ENCODE measurements around the gene CAMTA1.
"Not testable (repeated sequence)": the region's sequence is repeated elsewhere in the genome, so short reads cannot be mapped to it uniquely, and the experiment has no call there.

The CAMTA1 gene

GRCh38 chr1:7592120-7592798 lies 807.0 kb downstream of the CAMTA1 start:
- no peak for DNase-seq

DNA sequence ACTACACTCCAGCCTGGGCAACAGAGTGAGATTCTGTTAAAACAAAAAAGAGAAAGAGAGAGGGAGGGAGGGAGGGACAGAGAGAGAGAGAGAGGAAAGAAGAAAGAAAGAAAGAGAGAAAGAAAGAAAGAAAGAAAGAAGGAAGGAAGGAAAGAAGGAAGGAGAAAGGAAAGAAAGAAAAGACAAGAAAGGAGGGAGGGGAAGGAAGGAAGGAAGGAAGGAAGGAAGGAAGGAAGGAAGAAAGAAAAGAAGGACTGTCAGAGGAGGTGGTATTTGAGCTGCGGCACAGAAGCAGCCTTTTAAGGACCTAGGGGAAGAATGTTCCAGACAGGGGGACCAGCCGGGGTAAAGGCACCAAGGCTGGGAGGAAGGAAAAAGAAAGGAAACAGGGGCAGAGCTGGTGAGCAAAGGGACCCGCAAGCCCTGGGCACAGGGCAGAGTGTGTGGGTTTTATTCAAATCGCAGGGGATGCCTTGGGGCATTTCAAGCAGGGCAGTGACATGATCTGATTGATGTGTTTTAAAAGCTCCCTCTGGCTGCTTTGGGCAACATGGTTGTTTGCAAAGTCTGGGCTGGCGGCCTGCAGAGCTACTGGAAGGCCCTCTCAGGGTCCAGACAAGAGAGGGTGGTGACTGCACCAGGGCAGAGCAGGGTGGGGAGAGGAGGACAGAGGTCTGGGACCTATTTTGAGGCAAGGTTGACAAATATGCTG lies 808.9 kb downstream of the CAMTA1 start:
- peak; percentile 29 for DNase-seq

DNA sequence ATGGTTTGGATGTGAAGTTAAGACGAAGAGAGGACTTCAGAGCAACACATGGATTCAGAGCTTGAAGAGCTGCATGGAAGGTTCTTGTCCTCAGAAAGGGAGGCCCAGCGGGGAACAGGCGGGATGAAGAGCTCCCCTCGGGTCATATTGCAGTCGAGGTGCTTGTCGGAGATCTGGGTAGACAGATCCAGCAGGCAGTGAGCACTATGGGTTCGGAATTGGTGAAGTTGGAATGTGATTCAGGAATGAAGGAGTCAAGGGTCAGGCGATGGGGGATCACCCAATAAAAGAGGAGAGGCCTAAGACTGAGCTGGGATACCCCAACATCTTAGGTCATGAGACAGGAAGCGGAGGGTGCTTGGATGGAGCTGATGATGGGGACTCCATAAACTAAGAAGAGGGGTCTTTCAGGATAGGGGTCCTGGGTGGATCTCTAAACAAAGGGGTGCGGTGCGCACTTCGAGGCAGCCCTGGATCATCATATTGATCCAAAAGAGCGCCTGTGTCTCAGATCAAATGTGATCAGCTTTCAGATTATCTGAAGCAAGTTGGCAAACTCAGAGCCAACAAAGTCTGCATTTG lies 809.6 kb downstream of the CAMTA1 start:
- DNase-seq, result no peak

GRCh38 chr1:7595336-7595735 lies 810.1 kb downstream of the CAMTA1 start:
- DNase-seq, result no peak

GRCh38 chr1:7596126-7596965 lies 811.1 kb downstream of the CAMTA1 start:
- DNase-seq, result no peak

DNA sequence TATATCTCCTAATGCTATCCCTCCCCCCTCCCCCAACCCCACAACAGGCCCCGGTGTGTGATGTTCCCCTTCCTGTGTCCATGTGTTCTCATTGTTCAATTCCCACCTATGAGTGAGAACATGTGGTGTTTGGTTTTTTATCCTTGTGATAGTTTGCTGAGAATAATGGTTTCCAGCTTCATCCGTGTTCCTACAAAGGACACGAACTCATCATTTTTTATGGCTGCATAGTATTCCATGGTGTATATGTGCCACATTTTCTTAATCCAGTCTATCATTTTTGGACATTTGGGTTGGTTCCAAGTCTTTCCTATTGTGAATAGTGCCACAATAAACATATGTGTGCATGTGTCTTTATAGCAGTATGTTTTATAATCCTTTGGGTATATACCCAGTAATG lies 812.8 kb downstream of the CAMTA1 start:
- DNase-seq, result not testable (repeated sequence)

GRCh38 chr1:7604906-7605305 lies 819.7 kb downstream of the CAMTA1 start:
- not testable (repeated sequence) for DNase-seq

GRCh38 chr1:7606096-7606495 lies 820.8 kb downstream of the CAMTA1 start:
- no peak for DNase-seq

DNA sequence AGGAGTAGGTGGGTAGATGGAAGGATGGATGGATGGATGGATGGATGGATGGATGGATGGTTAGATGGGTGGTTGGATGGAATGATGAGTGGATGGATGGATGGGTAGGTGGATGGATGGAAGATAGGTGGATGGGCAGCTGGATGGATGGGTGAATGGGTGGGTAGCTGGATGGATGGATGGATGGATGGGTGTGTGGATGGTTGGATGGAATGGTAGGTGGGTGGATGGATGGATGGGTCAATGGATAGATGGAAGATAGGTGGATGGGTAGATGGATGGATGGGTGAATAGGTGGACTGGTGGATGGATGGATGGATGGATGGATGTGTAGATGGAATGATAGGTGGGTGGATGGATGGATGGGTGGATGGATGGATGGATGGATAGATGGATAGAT lies 821.8 kb downstream of the CAMTA1 start:
- DNase-seq, result no peak

DNA sequence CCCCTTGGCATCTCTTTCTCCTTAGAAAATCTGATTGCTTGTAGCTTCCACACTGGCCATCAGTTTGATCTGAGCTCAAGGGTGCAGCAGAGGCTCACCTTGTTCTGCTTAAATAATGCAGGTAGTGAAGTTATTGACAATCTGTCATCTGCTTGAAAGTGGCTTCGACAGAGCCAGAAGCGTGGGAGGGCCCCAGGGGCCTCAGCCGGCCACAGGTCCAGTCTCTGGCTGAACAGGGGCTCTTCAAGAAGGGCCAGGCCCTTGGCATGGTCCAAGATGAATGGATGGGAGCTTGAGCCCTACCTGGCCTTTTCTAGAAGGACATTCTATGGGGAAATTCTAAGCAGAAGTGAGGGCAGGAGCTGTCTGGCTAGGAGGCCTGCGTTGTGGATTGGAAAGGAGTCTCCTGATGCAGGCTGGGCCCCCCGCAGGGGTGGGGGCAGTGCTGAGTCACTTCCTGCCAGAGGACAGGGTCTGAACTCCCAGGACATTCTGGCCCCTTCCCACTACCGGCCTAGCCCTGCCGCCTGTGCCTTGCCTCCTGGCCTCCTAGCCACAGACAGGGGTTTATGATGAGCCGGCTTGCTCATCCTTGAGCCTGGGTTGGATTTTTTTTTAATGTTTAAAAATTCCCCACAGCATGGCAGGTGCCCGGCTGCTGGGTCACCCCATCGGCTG lies 823.5 kb downstream of the CAMTA1 start:
- DNase-seq, result peak; percentile 73

DNA sequence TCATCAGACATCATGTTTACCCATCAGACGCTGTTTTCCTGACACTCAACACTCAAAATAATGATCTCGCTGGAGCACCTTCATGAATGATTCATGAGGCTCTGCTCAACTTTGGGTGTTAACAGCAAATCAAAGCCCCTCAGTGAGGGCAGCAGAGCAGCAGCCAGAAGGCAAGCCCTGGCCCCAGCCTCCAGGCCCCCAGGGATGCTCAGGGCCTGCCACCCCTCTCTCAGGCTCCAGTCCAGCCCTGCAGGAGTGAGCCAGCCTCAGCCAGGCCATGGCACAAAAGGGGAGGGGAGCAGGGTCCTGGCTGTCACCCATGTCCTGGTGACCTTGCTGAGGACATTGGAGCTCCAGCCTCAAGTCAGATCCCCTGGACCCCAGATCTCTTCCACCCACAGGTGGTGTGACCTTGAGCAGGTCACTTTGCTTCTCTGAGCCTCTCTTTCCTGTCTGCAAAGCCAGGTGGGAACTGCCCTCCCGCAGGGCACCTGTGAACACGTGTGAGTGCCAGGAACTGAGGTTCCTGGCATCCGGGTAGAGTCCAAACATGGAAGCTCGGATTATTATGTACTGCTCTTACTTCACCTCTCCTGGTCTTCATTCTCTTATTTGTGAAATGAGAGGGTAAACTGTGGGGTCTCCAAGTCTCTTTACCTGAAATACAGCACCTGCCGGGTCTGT lies 824.2 kb downstream of the CAMTA1 start:
- peak; percentile 81 for DNase-seq

DNA sequence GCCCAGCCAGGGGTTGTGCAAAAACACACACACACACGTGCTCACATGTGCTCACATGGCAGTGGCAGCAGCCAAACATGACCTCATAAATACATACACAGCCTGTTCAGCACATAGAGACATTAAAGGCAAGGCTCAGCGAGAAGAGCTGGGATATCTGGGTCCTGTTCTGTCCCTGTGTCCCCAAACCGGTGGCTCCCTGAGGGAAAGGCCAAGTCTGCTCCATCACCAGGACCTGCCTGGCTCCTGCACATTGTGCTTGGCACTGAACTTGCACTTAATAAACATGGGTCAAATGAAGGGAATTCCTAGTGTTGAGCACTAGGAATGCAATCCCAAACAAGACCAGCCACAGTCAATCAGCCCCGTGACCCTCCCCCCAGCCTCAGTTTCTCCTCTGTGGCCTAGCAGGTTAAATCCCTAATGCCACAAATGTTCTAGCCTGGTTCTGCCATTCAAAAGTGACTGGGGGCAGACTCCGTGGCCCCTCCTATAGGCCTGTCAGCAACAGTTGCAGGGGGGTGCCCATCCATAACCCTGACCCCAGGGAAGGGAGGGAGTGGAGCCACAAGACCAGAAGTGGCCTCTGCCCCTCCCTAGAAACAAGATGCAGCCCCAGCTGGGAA lies 825.0 kb downstream of the CAMTA1 start:
- DNase-seq, result no peak

- DNase-seq, result no peak
Measured at GRCh38 chr1:7610936-7611335, 825.7 kb downstream of the CAMTA1 start.

GRCh38 chr1:7611421-7612010 lies 826.3 kb downstream of the CAMTA1 start:
- no peak for DNase-seq

GRCh38 chr1:7613106-7613850 lies 828.0 kb downstream of the CAMTA1 start:
- DNase-seq, result no peak

DNA sequence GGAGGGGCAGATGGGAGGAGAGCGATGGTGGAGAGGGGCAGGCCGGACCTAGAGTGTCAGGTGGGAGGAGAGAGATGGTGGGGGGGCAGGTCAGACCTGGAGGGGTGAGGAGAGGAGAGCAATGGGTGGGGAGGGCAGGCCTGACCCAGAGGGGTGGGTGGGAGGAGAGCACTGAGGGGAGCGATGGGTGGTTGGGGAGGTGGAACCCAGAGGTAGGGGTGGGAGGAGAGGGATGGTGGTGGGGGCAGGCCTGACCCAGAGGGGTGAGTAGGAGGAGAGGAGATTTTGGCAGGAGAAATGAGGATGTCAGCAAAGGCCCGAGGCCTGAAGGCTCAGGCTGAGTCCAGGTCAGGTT lies 828.6 kb downstream of the CAMTA1 start:
- no peak for DNase-seq

DNA sequence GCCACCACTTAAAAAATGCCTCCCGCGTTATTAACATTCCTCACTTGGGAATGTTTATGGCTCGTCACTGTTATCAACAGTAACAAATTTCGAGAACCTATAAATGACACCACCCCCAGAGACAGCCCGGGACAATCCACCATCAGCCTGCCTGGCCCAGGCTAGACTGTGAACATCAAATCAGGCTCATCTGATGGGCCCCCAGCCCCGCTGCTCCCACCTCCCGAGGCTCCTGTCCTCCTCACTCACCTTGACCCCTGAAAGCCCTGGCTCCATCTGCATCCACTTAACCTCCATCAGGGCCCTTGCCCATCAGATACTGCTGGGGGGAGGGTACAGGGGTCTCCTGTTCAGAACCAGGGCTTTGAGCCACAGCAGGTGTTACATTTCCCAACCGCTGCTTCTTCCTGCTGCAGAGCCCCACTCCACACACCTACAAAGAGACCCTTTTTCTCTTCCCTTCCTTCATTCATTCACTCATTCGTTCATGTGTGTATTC lies 829.4 kb downstream of the CAMTA1 start:
- DNase-seq, result no peak

GRCh38 chr1:7615138-7615537 lies 829.9 kb downstream of the CAMTA1 start:
- DNase-seq, result no peak

DNA sequence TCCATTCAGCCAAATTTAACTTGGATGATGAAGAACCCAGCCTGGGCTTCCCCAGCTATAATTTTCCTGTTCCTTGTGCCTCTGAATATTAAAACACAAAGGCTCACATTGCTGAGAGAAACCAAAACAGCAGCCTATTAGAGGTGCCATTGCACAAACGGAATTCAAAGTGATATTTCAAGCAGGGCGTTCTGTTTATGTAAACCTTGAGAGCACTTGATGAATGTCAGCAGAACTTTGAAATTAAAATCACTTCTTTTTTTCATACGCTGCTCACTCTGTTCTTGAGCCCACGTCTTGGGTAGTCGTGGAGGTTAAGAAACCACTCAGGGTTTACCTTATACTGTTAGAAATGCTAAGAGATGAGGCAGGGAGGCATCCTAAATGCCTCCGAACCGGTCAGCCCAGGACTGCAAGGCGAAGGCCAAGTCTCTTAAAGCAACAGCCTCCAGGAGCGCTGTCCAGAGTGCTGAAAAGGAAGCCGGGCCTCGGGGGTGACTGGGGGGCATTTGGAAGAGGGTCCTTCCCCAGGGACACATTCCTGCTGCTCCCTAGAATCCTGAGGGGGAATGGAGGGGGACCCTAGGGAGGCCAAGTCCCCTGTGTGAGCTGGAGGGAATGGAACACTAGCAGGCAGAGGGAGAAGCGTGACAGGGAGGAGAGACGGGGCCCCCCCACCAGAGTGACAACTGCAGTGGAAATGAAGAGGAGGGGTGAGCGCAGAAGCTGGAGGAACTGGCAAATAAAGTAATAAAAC lies 831.0 kb downstream of the CAMTA1 start:
- no peak for DNase-seq

DNA sequence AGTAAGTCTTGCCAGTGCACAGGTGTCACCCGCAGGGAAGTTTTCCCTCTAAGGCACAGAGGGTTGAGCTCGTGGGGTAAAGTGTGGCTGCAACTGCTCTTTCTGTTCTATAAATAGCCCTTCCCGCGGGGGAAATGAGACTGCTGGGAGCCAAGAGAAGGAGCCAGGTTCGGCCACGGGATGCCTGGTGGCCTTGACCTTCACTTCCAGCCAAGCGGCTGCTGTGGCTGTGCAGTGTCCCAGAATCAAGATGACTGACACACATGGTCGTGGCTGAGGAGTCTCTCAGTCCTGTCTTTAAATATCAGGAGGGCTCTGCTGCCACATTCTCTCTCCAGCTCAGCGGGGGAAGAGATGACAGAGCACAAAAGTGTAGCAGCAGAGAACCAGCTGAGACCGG lies 831.7 kb downstream of the CAMTA1 start:
- peak; percentile 21 for DNase-seq

All from NCI-H345 (cell line).